ENCODE data around the gene RHOBTB3.
"Not testable (repeated sequence)": the region's sequence is repeated elsewhere in the genome, so short reads cannot be mapped to it uniquely, and the experiment has no call there.

GRCh38 chr5:95811461-95812073 is 80.4 kb downstream of the RHOBTB3 start:
- TF ChIP-seq POLR2A (IDR thresholded peaks at IDR 0.05; ENCODE audit: extremely low read depth, insufficient read length); CTCF (IDR thresholded peaks at IDR 0.05; ENCODE audit: low read depth, low read length); MAX (IDR thresholded peaks at IDR 0.05; ENCODE audit: low read depth, low read length); MYC (IDR thresholded peaks at IDR 0.05; ENCODE audit: low read depth, low read length): not testable (repeated sequence)

All from NB4 (cell line).